HUES64 (cell line): ENCODE data around the gene STAC2.
"Not testable (repeated sequence)": the region's sequence is repeated elsewhere in the genome, so short reads cannot be mapped to it uniquely, and the experiment has no call there.

Experiments
- H3K27ac ChIP-seq: 2 replicates; pipeline ENCODE4 v1.7.0; 2013; ENCODE audit warnings: low read depth, low read length, inconsistent platforms
- H3K27me3 ChIP-seq: 2 replicates; pipeline ENCODE4 v1.6.1; 2013; ENCODE audit warnings: mild to moderate bottlenecking, low read length; ENCODE audit not compliant: insufficient read depth
- H3K36me3 ChIP-seq: 2 replicates; pipeline ENCODE4 v1.6.1; 2013; ENCODE audit warnings: mild to moderate bottlenecking, low read length; ENCODE audit not compliant: insufficient read depth
- H3K4me1 ChIP-seq: 2 replicates; pipeline ENCODE4 v1.6.1; 2013; ENCODE audit warnings: mild to moderate bottlenecking, low read length, moderate library complexity; ENCODE audit not compliant: insufficient read depth
- H3K4me3 ChIP-seq: 2 replicates; pipeline ENCODE4 v1.5.1; 2013; ENCODE audit warnings: mild to moderate bottlenecking, low read length, moderate library complexity
- H3K9ac ChIP-seq: 2 replicates; pipeline ENCODE4 v1.6.1; 2013; ENCODE audit warnings: mild to moderate bottlenecking, low read depth, low read length
- H3K9me3 ChIP-seq: 2 replicates; pipeline ENCODE4 v1.6.1; 2013; ENCODE audit warnings: low read depth, low read length; ENCODE audit not compliant: insufficient read depth
- WGBS: fragments of 150-250, 120-280 bp; methylation state at CpG from one replicate; pipeline ENCODE4 v1.1.7; 2013; ENCODE audit warnings: missing lambda C conversion rate; 5-methylcytosine and 5-hydroxymethylcytosine counted together

Gene STAC2

DNA sequence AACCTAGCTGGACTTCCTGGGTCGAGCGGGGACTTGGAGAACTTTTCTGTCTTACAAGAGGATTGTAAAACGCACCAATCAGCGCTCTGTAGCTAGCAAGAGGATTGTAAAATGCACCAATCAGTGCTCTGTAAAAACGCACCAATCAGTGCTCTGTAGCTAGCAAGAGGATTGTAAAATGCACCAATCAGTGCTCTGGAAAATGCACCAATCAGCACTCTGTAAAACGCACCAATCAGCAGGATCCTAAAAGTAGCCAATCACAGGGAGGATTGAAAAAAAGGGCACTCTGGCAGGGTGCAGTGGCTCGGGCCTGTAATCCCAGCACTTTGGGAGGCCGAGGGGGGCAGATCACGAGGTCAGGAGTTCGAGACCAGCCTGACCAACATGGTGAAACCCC lies 57.2 kb downstream of the STAC2 start:
- peaks cover 35% of the 10 kb centered on the region for H3K27me3 ChIP-seq
- not testable (repeated sequence) for H3K36me3 ChIP-seq, H3K9me3 ChIP-seq, H3K27ac ChIP-seq, H3K4me3 ChIP-seq, H3K9ac ChIP-seq
- H3K4me1 ChIP-seq, result peaks cover 12% of the 10 kb centered on the region; the same call in 1 of the 2 replicates
- WGBS, result 96% methylated on average over 10 of the region's 10 CpGs

DNA sequence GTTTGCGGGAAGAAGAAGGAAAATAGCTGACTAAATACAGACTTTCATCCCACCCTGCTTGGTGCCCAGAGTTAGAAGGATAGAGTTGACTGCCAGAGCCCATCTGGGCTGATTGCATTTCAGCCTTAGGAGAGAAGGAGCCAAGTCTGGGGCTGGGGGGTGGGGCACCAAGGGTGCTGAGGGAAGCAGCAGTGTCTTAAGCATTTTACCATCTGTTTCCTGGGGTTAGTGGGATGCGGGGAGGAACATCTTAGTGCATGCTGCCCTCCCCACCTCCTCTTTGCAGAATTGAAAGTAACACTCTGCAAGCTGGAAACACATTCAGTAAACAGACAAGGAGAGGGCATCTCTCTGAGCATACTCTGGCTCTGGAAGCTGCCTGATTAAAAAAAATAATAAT lies 58.3 kb downstream of the STAC2 start:
- 64% methylated on average over 2 of the region's 2 CpGs for WGBS
- Histone ChIP-seq H3K36me3 (no peaks in the 10 kb centered on the region), H3K9me3 (no peaks in the 10 kb centered on the region), H3K27me3 (peaks cover 35% of the 10 kb centered on the region), H3K27ac (no peak overlapping the region), H3K4me1 (peaks cover 12% of the 10 kb centered on the region; the same call in 1 of the 2 replicates), H3K9ac (no peak overlapping the region), H3K4me3 (no peak overlapping the region)

DNA sequence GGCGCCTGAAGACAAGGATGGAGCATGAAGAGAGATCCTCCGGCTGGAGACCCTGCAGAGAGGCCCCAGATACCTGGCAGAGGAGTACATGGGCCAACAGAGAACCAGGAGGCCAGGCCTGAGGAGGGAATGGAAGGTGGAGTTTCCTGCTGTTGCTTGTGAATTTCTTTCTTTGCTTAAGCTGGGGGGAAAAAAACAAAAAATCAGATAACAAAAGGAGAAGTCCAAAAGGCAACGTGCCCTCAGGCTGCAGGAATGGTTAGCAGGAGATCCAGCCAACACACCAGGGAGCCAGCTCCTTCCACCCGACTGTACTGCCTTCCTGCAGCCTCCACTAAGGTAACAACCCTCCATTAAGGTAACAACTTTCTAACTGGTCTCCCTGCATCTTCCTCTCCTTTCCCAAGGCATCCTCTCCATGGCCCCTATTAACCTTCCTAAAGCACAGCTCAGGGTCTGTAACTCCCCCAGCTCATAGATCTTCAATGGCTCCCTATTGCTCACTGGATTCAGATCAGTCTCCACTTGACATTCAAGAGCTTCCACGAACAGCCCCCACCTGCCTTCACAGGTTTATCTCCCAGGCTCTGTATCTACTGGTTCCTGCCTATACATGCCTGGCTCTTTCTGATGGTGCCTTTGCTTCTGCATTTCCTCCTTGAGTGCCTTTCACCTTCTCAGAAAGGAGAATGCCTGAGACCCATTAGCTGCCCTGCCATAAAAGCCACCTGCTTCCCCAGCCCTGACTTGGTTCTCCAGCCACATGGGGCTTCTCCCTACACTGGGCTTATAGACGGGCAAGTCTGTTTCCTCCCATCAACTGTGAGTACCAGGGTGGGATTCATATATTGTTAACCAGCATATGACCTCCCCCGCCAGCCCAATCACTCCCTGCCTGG lies 59.1 kb downstream of the STAC2 start:
- Histone ChIP-seq H3K9ac (no peak overlapping the region), H3K27ac (no peak overlapping the region), H3K27me3 (peaks cover 35% of the 10 kb centered on the region), H3K4me3 (no peak overlapping the region; the same call in 1 of the 2 replicates), H3K9me3 (no peaks in the 10 kb centered on the region), H3K36me3 (no peaks in the 10 kb centered on the region), H3K4me1 (peaks cover 12% of the 10 kb centered on the region; the same call in 1 of the 2 replicates)
- WGBS, result 63% methylated on average over 7 of the region's 7 CpGs

DNA sequence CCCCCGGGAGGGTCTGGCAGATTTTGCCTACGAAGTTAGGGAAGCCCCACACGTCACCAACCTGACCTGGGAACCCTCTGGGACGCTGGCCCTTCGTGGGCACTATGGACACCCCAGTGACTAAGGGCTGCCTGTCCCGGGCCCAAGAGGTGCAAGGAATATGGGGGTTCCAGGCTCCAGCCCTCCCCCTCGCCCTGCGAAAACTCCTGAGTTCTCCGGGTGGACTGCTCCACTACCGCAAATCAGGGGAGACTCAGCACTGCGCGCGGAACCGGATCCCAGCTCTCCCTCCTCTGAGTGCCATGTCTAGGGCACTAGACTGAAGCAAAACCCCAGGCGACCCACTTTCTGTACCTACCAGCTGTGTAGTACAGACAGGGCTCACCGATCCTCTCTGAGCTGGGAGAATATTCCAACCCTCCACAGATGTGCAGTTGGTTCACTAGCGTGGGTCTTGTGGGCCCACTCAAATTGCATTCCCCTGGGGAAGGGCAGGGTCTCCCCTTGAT lies 59.9 kb downstream of the STAC2 start, which contains the start of gene ARL5C:
TSS of gene ARL5C (minus strand) at position 321 of the 509 bp plus-strand sequence. CDS start 401 bp downstream, outside the sequence.
- Histone ChIP-seq H3K9ac (0 out of 2 replicates have a peak within 1 kb of the TSS, but pooled peaks have one; percentile 34), H3K4me1 (peaks cover 12% of the 10 kb centered on the region; the same call in 1 of the 2 replicates), H3K4me3 (peak within 1 kb of the TSS; percentile 73), H3K9me3 (no peaks in the 10 kb centered on the region), H3K36me3 (no peaks in the 10 kb centered on the region), H3K27me3 (peaks cover 35% of the 10 kb centered on the region), H3K27ac (no peak within 1 kb of the TSS)
- WGBS, result 74% methylated on average over 17 of the region's 17 CpGs

DNA sequence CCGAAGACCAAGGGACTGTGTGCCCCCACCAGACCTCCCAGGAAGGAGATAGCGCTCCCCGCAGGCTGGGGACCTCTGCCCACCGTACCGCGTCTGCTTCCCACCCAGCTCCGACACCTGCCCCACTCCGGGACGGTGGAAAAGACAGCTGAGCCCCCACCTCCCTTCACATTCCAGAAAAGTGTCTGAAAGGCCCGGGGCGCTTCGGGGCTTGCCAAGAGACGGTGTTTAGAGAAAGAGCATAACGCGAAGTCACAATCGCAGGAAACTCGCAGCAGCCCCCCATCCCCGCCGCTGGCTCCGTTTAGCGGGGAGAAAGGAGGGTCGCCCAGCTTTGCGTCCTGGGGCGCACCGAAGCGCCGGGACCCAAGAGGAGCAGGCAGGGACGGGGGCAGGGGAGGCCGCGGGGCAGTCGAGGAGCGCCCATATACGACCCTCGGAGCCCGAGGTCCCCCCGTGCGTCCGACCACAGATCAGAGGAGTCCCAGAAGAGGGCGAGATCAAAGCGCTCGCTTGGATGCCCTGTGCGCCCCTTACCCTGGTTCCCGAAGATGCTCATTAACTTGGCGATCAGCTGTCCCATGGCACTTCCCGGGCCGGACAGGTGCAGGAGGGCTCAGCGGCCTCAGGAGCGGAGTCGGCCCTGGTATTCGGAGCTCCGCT lies 60.4 kb downstream of the STAC2 start:
- peaks cover 35% of the 10 kb centered on the region for H3K27me3 ChIP-seq
- peak overlapping the region; percentile 73 for H3K4me3 ChIP-seq
- H3K4me1 ChIP-seq, result peaks cover 12% of the 10 kb centered on the region; the same call in 1 of the 2 replicates
- no peaks in the 10 kb centered on the region for H3K9me3 ChIP-seq
- 17% methylated on average over 51 of the region's 51 CpGs for WGBS
- H3K36me3 ChIP-seq, result no peaks in the 10 kb centered on the region
- no peak overlapping the region for H3K27ac ChIP-seq
- 0 out of 2 replicates have a peak overlapping the region, but pooled peaks have one; percentile 34 for H3K9ac ChIP-seq

DNA sequence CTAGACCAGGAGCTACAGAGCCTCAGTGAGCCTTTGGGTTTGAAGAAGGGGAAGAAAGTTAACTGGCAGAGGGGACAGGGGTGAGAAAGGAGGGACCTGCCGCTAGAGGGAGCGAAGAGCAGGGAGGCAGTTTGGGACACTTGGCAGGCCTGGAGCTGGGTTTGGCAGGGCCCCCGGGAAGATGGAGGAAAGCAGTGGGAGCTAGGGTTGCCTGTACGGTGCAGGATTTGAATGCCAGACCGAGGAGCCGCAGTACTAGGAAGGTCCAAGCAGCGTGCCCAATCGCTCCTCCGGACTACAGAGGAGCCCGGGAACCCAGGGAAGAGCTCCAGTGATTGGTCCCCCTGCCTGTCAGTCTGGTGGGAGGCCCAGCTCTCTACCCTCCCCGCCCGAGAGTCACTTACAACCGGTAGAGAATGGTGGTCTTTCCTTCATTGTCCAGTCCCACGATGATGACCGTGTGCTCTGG lies 61.0 kb downstream of the STAC2 start:
- peak overlapping the region; percentile 34; the same call in 1 of the 2 replicates for H3K9ac ChIP-seq
- no peaks in the 10 kb centered on the region for H3K36me3 ChIP-seq
- H3K9me3 ChIP-seq, result no peaks in the 10 kb centered on the region
- peak overlapping the region; percentile 73 for H3K4me3 ChIP-seq
- under 1% methylated on average over 15 of the region's 15 CpGs for WGBS
- no peak overlapping the region for H3K27ac ChIP-seq
- H3K27me3 ChIP-seq, result peaks cover 35% of the 10 kb centered on the region
- H3K4me1 ChIP-seq, result peaks cover 12% of the 10 kb centered on the region; the same call in 1 of the 2 replicates

DNA sequence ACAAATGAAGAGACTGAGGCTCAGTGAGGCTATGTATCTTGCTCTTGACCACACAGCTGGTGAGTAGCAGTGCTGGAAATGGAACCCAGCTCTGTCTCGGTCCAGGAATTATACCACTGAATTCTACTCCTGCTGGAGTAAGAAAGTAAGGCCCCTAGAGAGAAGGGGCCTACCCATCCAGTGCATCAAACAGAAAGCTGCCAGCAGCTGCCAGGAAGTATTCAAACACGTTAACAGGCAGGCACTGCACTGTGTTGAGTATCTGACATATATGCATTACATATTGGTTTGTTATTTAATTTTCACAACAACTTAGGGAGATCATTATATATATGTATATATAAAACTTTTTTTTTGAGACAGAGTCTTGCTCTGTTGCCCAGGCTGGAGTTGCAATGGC lies 63.8 kb downstream of the STAC2 start:
- Histone ChIP-seq H3K4me3 (no peak overlapping the region), H3K27me3 (peaks cover 27% of the 10 kb centered on the region), H3K4me1 (peaks cover 6% of the 10 kb centered on the region; the same call in 1 of the 2 replicates), H3K36me3 (no peaks in the 10 kb centered on the region), H3K9me3 (no peaks in the 10 kb centered on the region), H3K27ac (no peak overlapping the region), H3K9ac (no peak overlapping the region)
- 97% methylated on average over 2 of the region's 2 CpGs for WGBS
